Forelimb muscle (tissue), 1 donor: ENCODE results near the gene CXCL14. TPM values are rescaled to one million over a fixed set of nuclear protein-coding genes. Genes with fewer than 3 reads are reported as not detected.
"Not testable (repeated sequence)": the region's sequence is repeated elsewhere in the genome, so short reads cannot be mapped to it uniquely, and the experiment has no call there.

Experiments
- DNase-seq: peaks from one replicate; pipeline ENCODE4 v3.0.0-alpha.2; 2013; ENCODE audit warnings: low read depth
- polyA plus RNA-seq: library from polyadenylated mRNA; unstranded; fragments of 120-200 nt; gene quantifications from one replicate; pipeline ENCODE4 v1.2.1, GENCODE V29; 2013; ENCODE audit not compliant: insufficient read length

The CXCL14 gene
- polyA plus RNA-seq, 1 donor: 27.8 TPM

- no peak for DNase-seq
These were observed 35.1 kb downstream of the CXCL14 start for GRCh38 chr5:135543485-135544304.

GRCh38 chr5:135543001-135543484, 35.7 kb downstream of the CXCL14 start:
- DNase-seq: no peak

GRCh38 chr5:135541807-135542502, 36.8 kb downstream of the CXCL14 start:
- no peak for DNase-seq

GRCh38 chr5:135539430-135540005, 39.3 kb downstream of the CXCL14 start:
- DNase-seq: no peak

- no peak for DNase-seq
These were observed 40.5 kb downstream of the CXCL14 start for GRCh38 chr5:135538261-135538660.

GRCh38 chr5:135537745-135538144, 41.0 kb downstream of the CXCL14 start:
- no peak for DNase-seq

- DNase-seq: no peak
These were observed 41.5 kb downstream of the CXCL14 start for GRCh38 chr5:135537271-135537670.

GRCh38 chr5:135535820-135536801, 42.7 kb downstream of the CXCL14 start, which contains the start of gene NEUROG1:
TSS of gene NEUROG1 (minus strand) at chr5:135535964. CDS start at chr5:135535690, 274 bp downstream.
- DNase-seq: no peak

- no peak for DNase-seq
These were observed 43.4 kb downstream of the CXCL14 start for GRCh38 chr5:135535420-135535819.

- DNase-seq: no peak
These were observed 44.0 kb downstream of the CXCL14 start for GRCh38 chr5:135534609-135535419.

- DNase-seq: no peak
These were observed 45.0 kb downstream of the CXCL14 start for GRCh38 chr5:135533794-135534193.

- DNase-seq: no peak
These were observed 45.5 kb downstream of the CXCL14 start for GRCh38 chr5:135533334-135533733.

- not testable (repeated sequence) for DNase-seq
These were observed 49.2 kb downstream of the CXCL14 start for GRCh38 chr5:135529576-135529975.

GRCh38 chr5:135526924-135527323, 51.9 kb downstream of the CXCL14 start:
- no peak for DNase-seq

GRCh38 chr5:135521964-135522363, 56.8 kb downstream of the CXCL14 start:
- no peak for DNase-seq

Other genes starting within 250 kb of the CXCL14 start
- 99.9 TPM for gene MACROH2A1, start 179.8 kb downstream of the CXCL14 start, polyA plus RNA-seq
- gene DCANP1, start 131.6 kb downstream of the CXCL14 start, polyA plus RNA-seq: 0.10 TPM
- 0.23 TPM for gene TIFAB, start 126.6 kb downstream of the CXCL14 start, polyA plus RNA-seq
- gene NEUROG1, start 43.0 kb downstream of the CXCL14 start, polyA plus RNA-seq: not detected